ENCODE measurements around the gene RNF41.

GRCh38 chr12:56253091-56253490, 31.4 kb upstream of the RNF41 start:
- TF ChIP-seq CTCF (IDR thresholded peaks at IDR 0.05; ENCODE audit: low read depth, low read length) (no peak), POLR2A (IDR thresholded peaks at IDR 0.05; ENCODE audit: extremely low read depth, insufficient read length) (no peak)
